Liver (tissue), 9 donors: Measurements from ENCODE around the gene CALB2. TPM values are rescaled to one million over a fixed set of nuclear protein-coding genes. Genes with fewer than 3 reads are reported as not detected.

Experiments used
- DNase-seq: peaks from one replicate; pipeline ENCODE4 v3.0.0-alpha.2; 2017; ENCODE audit warnings: low spot score
- H3K27ac ChIP-seq, 2 donors: one replicate each; pipeline ENCODE4 v1.7.0; 2013; ENCODE audit warnings: inconsistent platforms in 2 of 2, low read length in 2 of 2, control low read depth in 1 of 2, low read depth in 1 of 2, mild to moderate bottlenecking in 1 of 2
- H3K27me3 ChIP-seq, 4 donors: one replicate each; pipeline versions ENCODE4 v1.6.1 to v1.7.0; 2013; ENCODE audit warnings: low read length in 3 of 4, inconsistent platforms in 1 of 4, mild to moderate bottlenecking in 1 of 4, moderate library complexity in 1 of 4; ENCODE audit not compliant: control insufficient read depth in 4 of 4, insufficient read depth in 4 of 4
- H3K36me3 ChIP-seq, 4 donors: one replicate each; pipeline versions ENCODE4 v1.6.1 to v1.7.0; 2013; ENCODE audit warnings: low read length in 3 of 4, mild to moderate bottlenecking in 3 of 4, low read depth in 1 of 4, moderate library complexity in 1 of 4; ENCODE audit not compliant: control insufficient read depth in 4 of 4, insufficient read depth in 3 of 4
- H3K4me1 ChIP-seq, 4 donors: one replicate each; pipeline versions ENCODE4 v1.6.1 to v1.7.0; 2013; ENCODE audit warnings: low read length in 3 of 4, mild to moderate bottlenecking in 3 of 4, moderate library complexity in 1 of 4; ENCODE audit not compliant: control insufficient read depth in 4 of 4, insufficient read depth in 4 of 4
- H3K4me3 ChIP-seq, 3 donors: one replicate each; pipeline versions ENCODE4 v1.6.1 to v1.7.0; 2013; ENCODE audit warnings: low read length in 3 of 3, control low read depth in 1 of 3, low read depth in 1 of 3, mild to moderate bottlenecking in 1 of 3
- H3K9ac ChIP-seq, 2 donors: one replicate each; pipeline ENCODE4 v1.7.0; 2013; ENCODE audit warnings: low read length in 2 of 2, mild to moderate bottlenecking in 2 of 2, moderate library complexity in 2 of 2, control low read depth in 1 of 2, low read depth in 1 of 2
- H3K9me3 ChIP-seq, 4 donors: one replicate each; pipeline versions ENCODE4 v1.6.1 to v1.7.0; 2013; ENCODE audit warnings: low read length in 3 of 4; ENCODE audit not compliant: control insufficient read depth in 4 of 4
- ATF3 ChIP-seq: IDR thresholded peaks from 2 replicates; pipeline ENCODE4 v1.6.1; 2016; ENCODE audit warnings: antibody characterized with exemption
- CTCF ChIP-seq: fragments of 150-350 bp; IDR thresholded peaks from 2 replicates; pipeline ENCODE4 v1.5.1; 2017; ENCODE audit warnings: improper control_type of control experiment, low read depth, low read length; ENCODE audit not compliant: missing input control
- EGR1 ChIP-seq, 2 donors: IDR thresholded peaks; 2 replicates each; pipeline ENCODE4 v1.6.1; 2016 to 2018; ENCODE audit warnings: antibody characterized with exemption in 2 of 2, low read depth in 2 of 2
- FOXA1 ChIP-seq: IDR thresholded peaks from 2 replicates; pipeline ENCODE4 v1.6.1; 2016; ENCODE audit warnings: antibody characterized with exemption
- FOXA2 ChIP-seq: IDR thresholded peaks from 2 replicates; pipeline ENCODE4 v1.6.1; 2016; ENCODE audit warnings: antibody characterized with exemption
- GABPA ChIP-seq, 2 donors: IDR thresholded peaks in 1 of 2; conservative IDR thresholded peaks in 1 of 2; 2 replicates each; pipeline ENCODE4 v1.6.1; 2016; ENCODE audit warnings: antibody characterized with exemption in 2 of 2, mild to moderate bottlenecking in 1 of 2, moderate library complexity in 1 of 2
- HNF4A ChIP-seq, 2 donors: conservative IDR thresholded peaks; 2 replicates each; pipeline ENCODE4 v1.6.1; 2016; ENCODE audit warnings: antibody characterized with exemption in 2 of 2, mild to moderate bottlenecking in 2 of 2
- HNF4G ChIP-seq: IDR thresholded peaks from 2 replicates; pipeline ENCODE4 v1.6.1; 2016; ENCODE audit warnings: antibody characterized with exemption
- JUND ChIP-seq, 2 donors: IDR thresholded peaks; 2 replicates each; pipeline ENCODE4 v1.6.1; 2016; ENCODE audit warnings: antibody characterized with exemption in 2 of 2
- MAX ChIP-seq: IDR thresholded peaks from 2 replicates; pipeline ENCODE4 v1.6.1; 2016; ENCODE audit warnings: antibody characterized with exemption
- NR2F2 ChIP-seq: IDR thresholded peaks from 2 replicates; pipeline ENCODE4 v1.6.1; 2016; ENCODE audit warnings: antibody characterized with exemption
- RAD21 ChIP-seq, 2 donors: IDR thresholded peaks; 2 replicates each; pipeline ENCODE4 v1.6.1; 2016; ENCODE audit warnings: antibody characterized with exemption in 2 of 2, mild to moderate bottlenecking in 2 of 2
- REST ChIP-seq: IDR thresholded peaks from 2 replicates; pipeline ENCODE4 v1.6.1; 2016; ENCODE audit warnings: antibody characterized with exemption, mild to moderate bottlenecking
- RXRA ChIP-seq, 2 donors: IDR thresholded peaks; 2 replicates each; pipeline ENCODE4 v1.6.1; 2017 to 2018; ENCODE audit warnings: antibody characterized with exemption in 2 of 2, mild to moderate bottlenecking in 1 of 2
- SP1 ChIP-seq: IDR thresholded peaks from 2 replicates; pipeline ENCODE4 v1.6.1; 2018; ENCODE audit warnings: antibody characterized with exemption, mild to moderate bottlenecking
- TAF1 ChIP-seq: conservative IDR thresholded peaks from 2 replicates; pipeline ENCODE4 v1.6.1; 2016; ENCODE audit warnings: antibody characterized with exemption, mild to moderate bottlenecking
- YY1 ChIP-seq: IDR thresholded peaks from 2 replicates; pipeline ENCODE4 v1.6.1; 2016; ENCODE audit warnings: antibody characterized with exemption, mild to moderate bottlenecking
- ZBTB33 ChIP-seq: IDR thresholded peaks from 2 replicates; pipeline ENCODE4 v1.6.1; 2016; ENCODE audit warnings: antibody characterized with exemption
- WGBS: extraction: QIAGEN DNeasy Blood & Tissue Kit; methylation state at CpG from one replicate; pipeline ENCODE4 v1.1.7; 2013; 5-methylcytosine and 5-hydroxymethylcytosine counted together
- polyA plus RNA-seq, 2 donors: library from polyadenylated mRNA; stranded (reverse) in 1 of 2; unstranded in 1 of 2; fragments of 200-250 nt in 1 of 2; fragments of >200 nt in 1 of 2; fragmentation: Nextera tagmentation in 1 of 2; extraction: Ambion mirVana in 1 of 2; gene quantifications; one replicate each; pipeline versions ENCODE4 v1.2.1 to v1.2.3, GENCODE V29; 2013 to 2015
- total RNA-seq, 2 donors: library from RNA; depleted of rRNA; stranded (reverse); fragments of >200 nt; gene quantifications; one replicate each; pipeline ENCODE4 v1.2.3, GENCODE V29; 2014
- donor health status: healthy.
- donor health status: healthy.
- donor health status: healthy.
- donor health status: healthy.
- donor health status: healthy.

The CALB2 gene
- total and polyA plus RNA-seq, 4 donors = not detected

GRCh38 chr16:71354156-71354555 is 4.4 kb upstream of the CALB2 start:
- no peaks in the 10 kb centered on the region for H3K36me3 ChIP-seq
- no peak for DNase-seq
- H3K27me3 ChIP-seq = peaks cover 0 to 2% (median 0%) of the 10 kb centered on the region in 4 donors
- H3K9me3 ChIP-seq = no peaks in the 10 kb centered on the region
- H3K9ac ChIP-seq = no peak overlapping the region
- no peak overlapping the region for H3K4me3 ChIP-seq
- no peak overlapping the region for H3K27ac ChIP-seq
- TF ChIP-seq ZBTB33 (no peak), FOXA2 (no peak), FOXA1 (no peak), RAD21 (IDR thresholded peaks at IDR 0.05) (no peak), HNF4G (no peak), REST (no peak), EGR1 (IDR thresholded peaks at IDR 0.05; ENCODE audit: low read depth in 2 of 2) (no peak), TAF1 (no peak), JUND (IDR thresholded peaks at IDR 0.05) (no peak), CTCF (no peak), NR2F2 (no peak), RXRA (IDR thresholded peaks at IDR 0.05) (no peak)
- H3K4me1 ChIP-seq = peaks cover 2 to 20% (median 13%) of the 10 kb centered on the region in 4 donors
- 84% methylated on average over 4 of the region's 4 CpGs for WGBS

- DNase-seq = no peak
- WGBS = 76% methylated on average over 7 of the region's 7 CpGs
- no peak for TF ChIP-seq SP1
- TF ChIP-seq CTCF = no peak
- no peak for TF ChIP-seq ZBTB33
- no peak for TF ChIP-seq EGR1 (IDR thresholded peaks at IDR 0.05; ENCODE audit: low read depth in 2 of 2)
- no peak for TF ChIP-seq GABPA (IDR thresholded peaks at IDR 0.05 in 1 of 2, conservative IDR thresholded peaks at IDR 0.05 in 1 of 2)
- no peak for TF ChIP-seq YY1
- no peak for TF ChIP-seq HNF4G
- TF ChIP-seq FOXA1 = no peak
- no peak for TF ChIP-seq ATF3
- no peak for TF ChIP-seq FOXA2
- TF ChIP-seq TAF1 = no peak
- no peak for TF ChIP-seq HNF4A (conservative IDR thresholded peaks at IDR 0.05)
- TF ChIP-seq RAD21 (IDR thresholded peaks at IDR 0.05) = no peak
- TF ChIP-seq MAX = no peak
- Histone ChIP-seq H3K36me3 (no peaks in the 10 kb centered on the region), H3K27ac (no peak overlapping the region), H3K27me3 (peaks cover 0 to 6% (median 2%) of the 10 kb centered on the region in 4 donors), H3K4me3 (no peak overlapping the region), H3K4me1 (peaks cover 0 to 15% (median 8%) of the 10 kb centered on the region in 4 donors), H3K9me3 (no peaks in the 10 kb centered on the region), H3K9ac (no peak overlapping the region)
These were observed 2.3 kb upstream of the CALB2 start for GRCh38 chr16:71356051-71356740.
